Nephron (organoid): ENCODE results near the gene CNPY1.

Source experiments
- H3K27ac Mint-ChIP-seq, 3 experiments: 2 replicates each; pipeline ENCODE4 v1.8.0; 2020; ENCODE audit warnings: mixed read lengths in 3 of 3, mild to moderate bottlenecking in 2 of 3, moderate library complexity in 1 of 3
- H3K27me3 Mint-ChIP-seq: 2 replicates; pipeline ENCODE4 v1.8.0; 2021; ENCODE audit warnings: low read depth, mild to moderate bottlenecking, moderate library complexity, mixed read lengths
- H3K36me3 Mint-ChIP-seq: 2 replicates; pipeline ENCODE4 v1.8.0; 2020; ENCODE audit warnings: low read depth, mixed read lengths
- H3K4me1 Mint-ChIP-seq: 2 replicates; pipeline ENCODE4 v1.8.0; 2020; ENCODE audit warnings: mixed read lengths
- H3K4me3 Mint-ChIP-seq, 3 experiments: 2 replicates each; pipeline ENCODE4 v1.8.0; 2020; ENCODE audit warnings: mild to moderate bottlenecking in 3 of 3, mixed read lengths in 3 of 3, moderate library complexity in 2 of 3
- H3K9me3 Mint-ChIP-seq: 2 replicates; pipeline ENCODE4 v1.8.0; 2020; ENCODE audit warnings: mixed read lengths
- TF ChIP-seq, protein P1 (sequence below), 3 experiments: fragments of 200-600 bp; sonication (generic); IDR thresholded peaks; one replicate each; pipeline ENCODE4 v1.5.0; 2021; ENCODE audit warnings: antibody characterized with exemption in 3 of 3; ENCODE audit not compliant: unreplicated experiment in 3 of 3

CNPY1 gene

DNA sequence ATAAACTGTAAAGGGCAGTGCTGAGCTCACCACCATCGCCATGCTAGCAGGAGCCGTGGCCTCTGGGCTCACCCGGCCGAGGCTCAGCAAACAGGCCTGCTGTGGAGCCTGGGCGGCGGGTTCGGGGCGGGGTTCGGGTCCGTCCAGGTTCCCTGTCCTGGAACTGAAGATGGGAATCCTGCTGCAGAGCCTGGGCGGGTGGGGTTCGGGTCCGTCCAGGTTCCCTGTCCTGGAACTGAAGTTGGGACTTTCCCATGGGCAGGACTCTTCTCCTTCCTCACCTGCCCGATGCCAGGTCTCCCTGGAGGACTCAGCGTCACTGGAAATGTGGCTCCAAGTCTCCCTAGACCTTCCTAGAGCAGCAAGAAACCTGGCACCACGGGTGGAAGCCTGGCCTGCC, 51.8 kb downstream of the CNPY1 start:
- Mint-ChIP-seq H3K9me3 (no peaks in the 10 kb centered on the region), H3K27ac (no peak overlapping the region), H3K4me3 (no peak overlapping the region), H3K4me1 (peaks cover 10% of the 10 kb centered on the region), H3K27me3 (peaks cover 92% of the 10 kb centered on the region), H3K36me3 (no peaks in the 10 kb centered on the region)
- TF ChIP-seq, protein P1, sequence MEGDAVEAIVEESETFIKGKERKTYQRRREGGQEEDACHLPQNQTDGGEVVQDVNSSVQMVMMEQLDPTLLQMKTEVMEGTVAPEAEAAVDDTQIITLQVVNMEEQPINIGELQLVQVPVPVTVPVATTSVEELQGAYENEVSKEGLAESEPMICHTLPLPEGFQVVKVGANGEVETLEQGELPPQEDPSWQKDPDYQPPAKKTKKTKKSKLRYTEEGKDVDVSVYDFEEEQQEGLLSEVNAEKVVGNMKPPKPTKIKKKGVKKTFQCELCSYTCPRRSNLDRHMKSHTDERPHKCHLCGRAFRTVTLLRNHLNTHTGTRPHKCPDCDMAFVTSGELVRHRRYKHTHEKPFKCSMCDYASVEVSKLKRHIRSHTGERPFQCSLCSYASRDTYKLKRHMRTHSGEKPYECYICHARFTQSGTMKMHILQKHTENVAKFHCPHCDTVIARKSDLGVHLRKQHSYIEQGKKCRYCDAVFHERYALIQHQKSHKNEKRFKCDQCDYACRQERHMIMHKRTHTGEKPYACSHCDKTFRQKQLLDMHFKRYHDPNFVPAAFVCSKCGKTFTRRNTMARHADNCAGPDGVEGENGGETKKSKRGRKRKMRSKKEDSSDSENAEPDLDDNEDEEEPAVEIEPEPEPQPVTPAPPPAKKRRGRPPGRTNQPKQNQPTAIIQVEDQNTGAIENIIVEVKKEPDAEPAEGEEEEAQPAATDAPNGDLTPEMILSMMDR (IDR thresholded peaks at IDR 0.05; ENCODE audit: unreplicated experiment in 3 of 3), result no peak

DNA sequence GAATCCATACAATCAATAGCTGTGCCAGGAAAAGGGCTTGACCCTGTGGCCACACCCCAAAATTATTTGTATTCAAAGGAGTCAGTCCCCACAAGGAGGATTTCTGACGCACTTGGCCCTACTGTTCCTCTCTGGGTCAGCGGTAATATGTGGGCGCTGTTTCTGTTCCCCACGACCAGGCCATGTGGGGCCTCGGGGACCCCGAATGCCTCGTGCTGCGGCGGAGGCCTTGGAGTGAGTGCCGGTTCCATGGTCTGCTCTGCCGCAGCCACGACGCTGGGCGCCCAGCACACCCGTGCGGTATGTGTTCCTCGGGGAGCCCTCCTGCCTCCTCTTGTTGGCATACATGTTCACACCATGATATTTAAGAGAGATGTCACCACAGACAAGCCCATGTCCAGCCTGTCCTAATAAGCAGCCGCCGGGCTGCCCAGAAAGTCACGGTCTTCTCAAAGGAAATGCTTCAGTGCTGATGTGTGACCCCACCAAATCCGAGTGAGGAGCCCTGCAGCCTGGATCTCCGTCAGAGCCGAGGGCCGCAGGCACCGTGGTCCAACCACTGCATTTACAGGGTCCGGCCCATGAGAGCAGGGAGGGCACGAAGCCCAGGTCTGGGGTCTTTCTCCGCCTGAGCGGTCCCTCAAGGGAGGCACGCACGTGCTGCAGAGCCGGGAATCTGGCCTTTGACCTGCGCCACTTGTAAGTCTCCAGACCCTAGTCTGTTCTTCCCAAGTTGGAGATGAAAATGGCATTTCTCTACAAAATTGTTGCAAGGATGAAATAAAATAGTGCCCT, 52.4 kb downstream of the CNPY1 start:
- TF ChIP-seq, protein P1 (IDR thresholded peaks at IDR 0.05; ENCODE audit: unreplicated experiment in 3 of 3), result no peak
- Mint-ChIP-seq H3K27ac (no peak overlapping the region), H3K4me1 (peaks cover 10% of the 10 kb centered on the region), H3K36me3 (no peaks in the 10 kb centered on the region), H3K4me3 (no peak overlapping the region), H3K27me3 (peaks cover 92% of the 10 kb centered on the region), H3K9me3 (no peaks in the 10 kb centered on the region)

DNA sequence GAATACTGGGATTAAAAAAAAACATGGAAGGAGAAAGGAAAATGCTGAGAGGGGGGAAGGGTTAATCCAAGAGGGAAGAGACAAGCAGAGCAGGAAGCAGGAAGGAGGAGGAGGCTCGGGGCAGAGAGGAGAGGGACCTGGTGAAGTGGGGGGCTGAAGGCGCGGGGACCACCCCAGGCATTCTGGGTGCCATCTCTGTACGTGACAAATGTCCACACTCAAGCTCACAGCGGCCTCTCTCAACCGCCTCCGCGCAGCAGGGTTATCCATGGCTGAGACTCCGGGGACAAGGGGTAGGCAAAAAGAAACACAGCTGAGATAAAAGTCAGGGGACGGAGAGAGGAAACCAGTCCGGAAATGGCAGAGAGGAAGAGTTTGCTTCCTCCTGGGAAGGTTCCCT, 54.5 kb downstream of the CNPY1 start:
- H3K27ac Mint-ChIP-seq, result no peak overlapping the region
- no peaks in the 10 kb centered on the region for H3K9me3 Mint-ChIP-seq
- H3K4me3 Mint-ChIP-seq, result peak overlapping the region; percentile 28 to 59 (median 49)
- TF ChIP-seq, protein P1 (IDR thresholded peaks at IDR 0.05; ENCODE audit: unreplicated experiment in 3 of 3), result no peak
- H3K4me1 Mint-ChIP-seq, result peaks cover 10% of the 10 kb centered on the region
- no peaks in the 10 kb centered on the region for H3K36me3 Mint-ChIP-seq
- peaks cover 93% of the 10 kb centered on the region for H3K27me3 Mint-ChIP-seq

DNA sequence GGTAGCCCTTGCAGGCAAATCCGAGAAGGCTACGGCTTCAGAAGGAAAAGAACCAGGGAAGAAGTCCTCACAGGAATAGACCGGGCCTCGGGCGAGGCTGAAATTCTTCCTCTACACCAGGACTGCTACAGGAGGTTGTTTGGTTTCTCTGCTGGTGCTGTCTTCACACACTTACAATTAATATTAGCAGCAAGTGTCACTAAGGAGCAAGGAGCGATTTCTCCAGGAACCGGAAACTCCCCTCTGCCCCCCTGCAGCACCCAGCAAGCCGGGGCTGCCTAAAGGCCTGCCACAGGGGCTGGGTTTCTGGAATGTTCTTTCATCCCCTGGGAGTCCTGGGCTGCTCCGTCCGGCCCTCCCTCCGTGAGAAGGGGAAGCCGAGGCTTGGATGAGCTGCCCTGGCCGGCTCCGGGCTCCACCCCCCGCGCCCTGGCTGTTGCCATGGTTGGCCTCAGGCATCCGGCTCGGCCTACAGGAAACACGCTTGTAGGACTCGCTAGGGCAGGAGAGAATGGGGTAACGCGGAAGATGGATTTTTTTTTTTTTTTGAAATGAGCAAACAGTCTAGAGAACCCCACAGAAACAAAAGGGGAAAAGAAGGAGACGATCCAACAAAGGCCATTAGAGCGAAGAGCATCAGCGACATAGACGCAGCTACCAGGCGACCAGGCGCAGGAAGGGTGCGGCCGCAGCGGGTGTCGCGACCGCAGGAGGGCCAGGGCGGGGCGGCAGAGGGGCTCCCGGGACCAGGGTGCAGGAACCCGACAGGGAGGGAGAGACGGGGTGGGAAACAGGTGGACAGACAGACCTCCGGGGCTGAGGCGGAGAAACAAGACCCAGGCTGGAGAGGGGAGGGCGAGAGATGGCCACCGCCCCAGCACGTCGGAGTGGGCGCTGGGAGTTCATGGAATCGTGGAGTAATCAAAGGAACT, 55.4 kb downstream of the CNPY1 start:
- Mint-ChIP-seq H3K4me1 (peaks cover 10% of the 10 kb centered on the region), H3K9me3 (no peaks in the 10 kb centered on the region), H3K27me3 (peaks cover 90% of the 10 kb centered on the region), H3K4me3 (peak overlapping the region; percentile 76 to 83 (median 77)), H3K27ac (peak overlapping the region in 2 of 3 experiments; percentile 73 to 83), H3K36me3 (no peaks in the 10 kb centered on the region)
- TF ChIP-seq, protein P1 (IDR thresholded peaks at IDR 0.05; ENCODE audit: unreplicated experiment in 3 of 3), result no peak

DNA sequence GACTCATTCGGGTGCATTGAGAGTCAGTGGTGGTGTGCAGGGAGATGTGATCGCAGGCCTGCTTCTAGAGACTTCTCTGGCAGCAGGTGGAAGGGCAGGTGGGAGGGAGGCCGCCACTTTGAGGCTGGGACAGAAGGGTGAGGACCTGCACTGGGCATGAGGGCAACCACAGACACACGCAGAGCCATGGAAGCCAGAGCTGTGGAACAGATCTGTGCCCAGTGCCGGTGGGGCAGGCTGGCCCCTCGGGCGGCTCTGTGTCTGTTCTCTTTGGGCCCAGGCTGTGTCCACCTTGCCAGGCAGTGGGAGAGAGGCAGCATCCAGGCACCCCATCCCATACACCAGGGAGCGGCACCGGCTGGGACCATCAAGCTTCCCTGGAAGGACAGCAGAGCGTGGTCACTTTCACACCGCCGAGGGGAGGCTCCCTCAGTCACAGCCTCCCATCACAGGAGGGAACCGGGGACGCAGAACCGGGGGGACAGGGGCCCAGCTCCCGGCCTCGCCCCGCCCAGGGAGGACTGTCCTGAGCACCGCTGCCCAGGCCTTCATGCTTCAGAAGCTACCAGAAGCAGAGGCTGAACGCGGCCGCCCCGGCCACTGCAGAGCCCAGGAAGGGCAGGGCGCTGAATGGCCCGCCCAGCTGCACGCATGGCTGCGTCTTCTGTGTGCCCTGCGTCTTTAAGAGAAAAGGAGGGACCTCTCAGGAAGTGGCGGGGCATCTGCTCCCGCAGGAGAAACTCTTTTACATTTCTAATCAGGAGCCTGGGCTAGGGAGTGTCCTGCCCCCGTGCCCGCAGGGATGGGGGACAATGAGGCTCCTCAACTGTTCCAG, 56.3 kb downstream of the CNPY1 start:
- H3K4me3 Mint-ChIP-seq, result peak overlapping the region; percentile 76 to 83 (median 77)

More for the DNA sequence above, 56.3 kb downstream of the CNPY1 start:
- TF ChIP-seq, protein P1 (IDR thresholded peaks at IDR 0.05; ENCODE audit: unreplicated experiment in 3 of 3), result no peak
- H3K27ac Mint-ChIP-seq, result peak overlapping the region in 2 of 3 experiments; percentile 73 to 83
- no peaks in the 10 kb centered on the region for H3K9me3 Mint-ChIP-seq
- no peaks in the 10 kb centered on the region for H3K36me3 Mint-ChIP-seq
- peaks cover 10% of the 10 kb centered on the region for H3K4me1 Mint-ChIP-seq
- peaks cover 88% of the 10 kb centered on the region for H3K27me3 Mint-ChIP-seq
